ENCODE data around the gene RGS16. TPM values are rescaled to one million over a fixed set of nuclear protein-coding genes. Genes with fewer than 3 reads are reported as not detected.

Gene RGS16
- total RNA-seq, 4 donors from 2014 or later = 1.1 to 2.2 (median 1.3) TPM

DNA sequence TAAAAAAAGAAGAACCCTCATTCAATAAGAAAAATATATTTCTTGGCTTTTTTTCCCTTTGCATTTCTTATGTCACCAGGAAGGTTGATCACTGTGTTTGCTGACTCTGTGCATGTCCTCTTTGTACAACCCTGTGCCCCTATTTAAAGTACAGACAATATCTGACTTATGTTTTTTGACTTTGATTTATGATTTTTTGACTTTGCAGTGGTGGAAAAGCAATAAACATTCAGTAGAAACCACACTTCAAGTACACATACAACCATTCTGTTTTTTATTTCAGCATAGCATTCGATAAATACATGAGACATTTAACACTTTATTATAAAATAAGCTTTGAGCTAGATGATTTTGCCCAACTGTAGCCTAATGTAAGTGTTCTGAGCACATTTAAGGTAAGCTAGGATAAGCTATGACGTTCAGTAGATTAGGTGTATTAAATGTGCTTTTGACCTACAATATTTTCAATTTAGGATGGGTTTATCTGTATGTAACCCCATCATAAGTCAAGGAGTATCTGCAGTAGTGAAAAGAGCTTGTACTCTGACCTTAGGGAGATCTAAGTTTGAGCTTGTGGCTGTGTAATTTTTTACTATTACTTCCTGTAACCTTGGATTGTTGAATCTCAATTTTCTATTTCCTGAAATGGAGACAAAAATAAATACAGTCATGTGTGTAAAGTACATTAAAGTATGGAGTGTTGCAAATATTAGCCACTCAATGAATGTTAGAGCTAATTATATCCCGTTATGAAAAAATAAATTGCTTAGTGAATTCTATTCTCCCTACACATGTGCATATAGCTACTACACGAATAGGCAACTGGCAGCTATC lies 16.3 kb downstream of the RGS16 start:
- H3K36me3 ChIP-seq = peaks cover 0 to 22% (median 0%) of the 10 kb centered on the region in 3 donors
- peak overlapping the region; percentile 94 to 97 (median 96) for H3K27ac ChIP-seq
- intact Hi-C loops (cut with DNase I) = no loop called here
- H3K4me1 ChIP-seq = peaks cover 10 to 43% (median 13%) of the 10 kb centered on the region in 3 donors
- 40 to 46% methylated on average over 4 of the region's 4 CpGs for WGBS, 2 donors
- peak overlapping the region; percentile 63 to 85 (median 74) for H3K4me3 ChIP-seq
- no peak for DNase-seq
- TF ChIP-seq, protein P1, sequence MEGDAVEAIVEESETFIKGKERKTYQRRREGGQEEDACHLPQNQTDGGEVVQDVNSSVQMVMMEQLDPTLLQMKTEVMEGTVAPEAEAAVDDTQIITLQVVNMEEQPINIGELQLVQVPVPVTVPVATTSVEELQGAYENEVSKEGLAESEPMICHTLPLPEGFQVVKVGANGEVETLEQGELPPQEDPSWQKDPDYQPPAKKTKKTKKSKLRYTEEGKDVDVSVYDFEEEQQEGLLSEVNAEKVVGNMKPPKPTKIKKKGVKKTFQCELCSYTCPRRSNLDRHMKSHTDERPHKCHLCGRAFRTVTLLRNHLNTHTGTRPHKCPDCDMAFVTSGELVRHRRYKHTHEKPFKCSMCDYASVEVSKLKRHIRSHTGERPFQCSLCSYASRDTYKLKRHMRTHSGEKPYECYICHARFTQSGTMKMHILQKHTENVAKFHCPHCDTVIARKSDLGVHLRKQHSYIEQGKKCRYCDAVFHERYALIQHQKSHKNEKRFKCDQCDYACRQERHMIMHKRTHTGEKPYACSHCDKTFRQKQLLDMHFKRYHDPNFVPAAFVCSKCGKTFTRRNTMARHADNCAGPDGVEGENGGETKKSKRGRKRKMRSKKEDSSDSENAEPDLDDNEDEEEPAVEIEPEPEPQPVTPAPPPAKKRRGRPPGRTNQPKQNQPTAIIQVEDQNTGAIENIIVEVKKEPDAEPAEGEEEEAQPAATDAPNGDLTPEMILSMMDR (IDR thresholded peaks at IDR 0.05) = no peak
- TF ChIP-seq POLR2A (IDR thresholded peaks at IDR 0.05) = no peak
- no peaks in the 10 kb centered on the region for H3K27me3 ChIP-seq
- H3K9me3 ChIP-seq = no peaks in the 10 kb centered on the region

GRCh38 chr1:182587093-182587492 lies 17.1 kb downstream of the RGS16 start:
- Histone ChIP-seq H3K4me3 (no peak overlapping the region), H3K9me3 (no peaks in the 10 kb centered on the region), H3K4me1 (peaks cover 10 to 45% (median 13%) of the 10 kb centered on the region in 3 donors), H3K36me3 (peaks cover 0 to 30% (median 0%) of the 10 kb centered on the region in 3 donors), H3K27me3 (no peaks in the 10 kb centered on the region), H3K27ac (no peak overlapping the region)
- no peak for DNase-seq
- intact Hi-C loops (cut with DNase I) = no loop called here
- TF ChIP-seq, protein P1 (IDR thresholded peaks at IDR 0.05) = no peak
- no peak for TF ChIP-seq POLR2A (IDR thresholded peaks at IDR 0.05)
- 0% methylated on average over 1 of the region's 1 CpG for WGBS, 2 donors

DNA sequence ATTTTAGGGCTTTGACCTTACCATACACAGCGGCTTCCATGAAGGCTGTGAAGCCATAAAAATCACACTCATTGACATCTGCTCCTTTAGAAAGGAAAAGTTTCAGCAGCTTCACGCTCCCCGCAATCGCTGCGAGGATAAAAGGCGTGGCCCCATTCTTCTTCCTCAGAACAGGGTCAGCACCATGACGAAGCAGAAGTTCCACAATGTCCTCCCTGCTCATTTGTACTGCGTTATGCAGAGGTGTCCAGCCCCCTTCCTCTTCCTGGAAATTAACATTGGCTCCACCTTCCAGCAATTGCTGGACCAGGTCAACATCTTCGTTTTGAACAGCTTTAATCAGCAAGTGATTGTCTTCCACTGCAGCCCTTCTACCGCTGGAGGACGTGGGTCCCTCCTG lies 17.8 kb downstream of the RGS16 start:
- DNase-seq = no peak
- no peaks in the 10 kb centered on the region for H3K9me3 ChIP-seq
- intact Hi-C loops (cut with DNase I) = no loop called here
- no peak overlapping the region for H3K27ac ChIP-seq
- no peak overlapping the region for H3K4me3 ChIP-seq
- TF ChIP-seq POLR2A (IDR thresholded peaks at IDR 0.05) = no peak
- TF ChIP-seq, protein P1 (IDR thresholded peaks at IDR 0.05) = no peak
- H3K4me1 ChIP-seq = peaks cover 10 to 45% (median 13%) of the 10 kb centered on the region in 3 donors
- WGBS, 2 donors = 91 to 96% methylated on average over 11 of the region's 11 CpGs
- no peaks in the 10 kb centered on the region for H3K27me3 ChIP-seq
- peaks cover 0 to 37% (median 0%) of the 10 kb centered on the region in 3 donors for H3K36me3 ChIP-seq

DNA sequence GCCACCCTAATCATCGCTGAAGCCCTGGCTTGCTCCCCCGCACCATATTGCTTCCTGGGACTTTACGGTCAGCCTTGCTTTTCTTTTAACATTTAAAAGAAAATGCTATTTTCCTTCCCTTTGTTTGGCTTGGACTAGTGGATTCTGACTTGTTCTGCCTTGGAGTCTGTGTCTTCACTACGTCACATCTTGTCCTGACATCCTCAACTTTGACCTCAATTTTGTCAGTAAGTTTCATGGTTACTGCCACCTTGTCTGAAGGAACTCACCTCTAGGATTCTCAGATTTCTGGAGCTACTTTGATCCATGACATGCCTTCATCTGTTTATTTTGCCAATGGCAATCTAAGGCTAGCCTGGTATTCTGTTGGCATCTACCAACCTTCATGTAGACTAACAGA lies 19.4 kb downstream of the RGS16 start:
- Histone ChIP-seq H3K9me3 (no peaks in the 10 kb centered on the region), H3K4me1 (peaks cover 10 to 45% (median 13%) of the 10 kb centered on the region in 3 donors), H3K4me3 (no peak overlapping the region), H3K27me3 (no peaks in the 10 kb centered on the region), H3K27ac (no peak overlapping the region), H3K36me3 (peaks cover 0 to 53% (median 10%) of the 10 kb centered on the region in 3 donors)
- WGBS, 2 donors = 96 to 97% methylated on average over 4 of the region's 4 CpGs
- intact Hi-C loops (cut with DNase I) = no loop called here
- no peak for DNase-seq
- TF ChIP-seq POLR2A (IDR thresholded peaks at IDR 0.05) = no peak
- TF ChIP-seq, protein P1 (IDR thresholded peaks at IDR 0.05) = no peak

GRCh38 chr1:182580736-182581135 lies 23.5 kb downstream of the RGS16 start:
- H3K4me3 ChIP-seq = no peak overlapping the region
- H3K27me3 ChIP-seq = no peaks in the 10 kb centered on the region
- H3K4me1 ChIP-seq = peaks cover 0 to 28% (median 3%) of the 10 kb centered on the region in 3 donors
- no peak for DNase-seq
- WGBS, 2 donors = 80 to 88% methylated on average over 2 of the region's 2 CpGs
- H3K27ac ChIP-seq = no peak overlapping the region
- TF ChIP-seq, protein P1 (IDR thresholded peaks at IDR 0.05) = no peak
- TF ChIP-seq POLR2A (IDR thresholded peaks at IDR 0.05) = no peak
- no peaks in the 10 kb centered on the region for H3K9me3 ChIP-seq
- H3K36me3 ChIP-seq = peaks cover 0 to 73% (median 10%) of the 10 kb centered on the region in 3 donors
- intact Hi-C loops (cut with DNase I) = no loop called here
